Thyroid gland (tissue), 4 donors: ENCODE results near the gene CCNJL.

Experiments
- CTCF ChIP-seq, 6 experiments: fragments of 200-600 bp in 3 of 6; fragments of 450-650 bp in 3 of 6; sonication (generic) in 3 of 6; IDR thresholded peaks; one replicate each; pipeline ENCODE4 v1.5.1; 2016 to 2019; ENCODE audit warnings: antibody characterized with exemption in 6 of 6, mild to moderate bottlenecking in 2 of 6, inconsistent platforms in 1 of 6, moderate library complexity in 1 of 6
- POLR2A ChIP-seq, 2 donors: fragments of 450-650 bp; IDR thresholded peaks; one replicate each; pipeline ENCODE4 v1.6.1; 2017; ENCODE audit warnings: antibody characterized with exemption in 2 of 2, mild to moderate bottlenecking in 2 of 2, moderate library complexity in 1 of 2

DNA sequence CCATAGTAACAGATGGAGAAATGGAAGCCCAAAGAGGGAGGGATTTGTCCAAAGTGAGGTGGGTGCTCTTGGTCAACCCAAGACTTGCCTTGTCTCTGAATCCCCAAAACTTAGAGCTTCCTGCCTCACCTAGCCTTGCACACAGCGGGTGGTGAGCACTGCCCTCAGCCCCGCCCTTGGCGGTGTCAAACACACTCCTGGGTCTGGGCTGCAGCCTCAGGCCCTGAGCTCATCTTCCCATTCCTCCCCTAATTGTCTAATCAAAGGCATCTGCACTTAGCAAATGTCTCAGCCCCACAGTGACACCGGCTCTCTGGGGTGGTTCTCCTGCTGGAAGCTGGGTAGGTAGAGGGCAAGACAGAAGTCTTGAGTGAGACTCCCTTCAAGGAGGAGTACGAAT is 62.1 kb downstream of the CCNJL start:
- TF ChIP-seq CTCF (IDR thresholded peaks at IDR 0.05) (no peak), POLR2A (IDR thresholded peaks at IDR 0.05) (no peak)
